ENCODE measurements around the gene TLCD2. TPM values are rescaled to one million over a fixed set of nuclear protein-coding genes. Genes with fewer than 3 reads are reported as not detected.

The TLCD2 gene
- total and polyA plus RNA-seq, 9 of the 15 experiments (the other 6 are each of a cell fraction or from before 2014, with no cell fraction given): 0.10 to 0.89 (median 0.58) TPM

DNA sequence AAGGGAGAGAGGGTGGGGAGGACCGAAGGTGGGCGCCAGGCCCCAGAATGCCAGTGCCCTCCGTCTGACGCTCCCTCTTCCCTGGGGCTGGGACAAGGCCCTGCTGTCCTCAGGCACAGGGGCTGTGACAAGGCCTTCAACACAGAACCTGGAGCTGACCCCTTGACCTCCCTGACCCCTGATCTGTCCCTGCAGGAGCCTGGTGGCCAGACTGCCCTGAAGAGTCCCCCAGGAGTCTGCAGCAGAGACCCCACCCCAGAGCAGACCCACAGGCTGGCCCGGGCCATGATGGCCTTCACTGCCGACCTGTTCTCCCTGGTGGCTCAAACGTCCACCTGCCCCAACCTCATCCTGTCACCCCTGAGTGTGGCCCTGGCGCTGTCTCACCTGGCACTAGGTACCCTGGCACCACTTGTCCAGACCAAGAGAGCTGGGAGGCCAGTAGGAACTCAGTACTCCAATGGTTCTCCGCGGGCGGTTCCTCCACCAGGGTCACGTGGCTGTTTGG is 35.4 kb upstream of the TLCD2 start:
- FAIRE-seq (no peak), DNase-seq (ENCODE audit: extremely low read depth in 1 of 4, low spot score in 3 of 4) (no peak), ATAC-seq (no peak)
- Histone ChIP-seq H3K79me2 (ENCODE audit: control insufficient read depth, insufficient read depth, low read length) (no peaks in the 10 kb centered on the region), H3K4me2 (ENCODE audit: insufficient read depth, low read length) (no peak overlapping the region), H3K27ac (ENCODE audit: extremely low read depth, low read depth, low read length) (no peak overlapping the region), H3K9me3 (replicated peaks; ENCODE audit: control insufficient read depth, insufficient read depth, low read depth, low read length) (no peaks in the 10 kb centered on the region), H4K20me1 (replicated peaks; ENCODE audit: control insufficient read depth, insufficient read depth, low read length) (no peaks in the 10 kb centered on the region), H3K27me3 (ENCODE audit: control insufficient read depth in 2 of 2, insufficient read depth in 2 of 2, low read length in 2 of 2) (peaks cover 5 to 12% of the 10 kb centered on the region in 2 experiments; a peak in 4 of 5 replicates), H3K9me1 (ENCODE audit: control insufficient read depth, insufficient read depth, low read length) (no peaks in the 10 kb centered on the region), H3K4me3 (no peak overlapping the region), H3K9ac (ENCODE audit: insufficient read depth in 1 of 2, low read depth in 2 of 2, low read length in 2 of 2) (peak overlapping the region in 1 of 2 experiments; percentile 45; a peak in 2 of 4 replicates), H3K36me3 (ENCODE audit: control insufficient read depth, insufficient read depth, low read length) (no peaks in the 10 kb centered on the region), H3K4me1 (replicated peaks in 1 of 2; ENCODE audit: control insufficient read depth in 2 of 2, insufficient read depth in 2 of 2, low read length in 2 of 2) (peaks cover 0 to 21% of the 10 kb centered on the region in 2 experiments; a peak in 2 of 5 replicates), H2AFZ (ENCODE audit: low read depth, low read length) (no peak overlapping the region)
- 57% methylated on average over 7 of the region's 12 CpGs for WGBS (ENCODE audit: insufficient coverage, low coverage, missing lambda C conversion rate)
- POLR2A ChIA-PET: no interaction called here
- in situ Hi-C loops (cut with MboI): no loop called here
- CTCF ChIA-PET (ENCODE audit: low intra/inter-chr PET ratio): no interaction called here
- intact Hi-C loops (cut with micrococcal nuclease): no loop called here
- no TSS peak for BruUV-seq (replicated peaks)
- TF ChIP-seq BRF1 (IDR thresholded peaks at IDR 0.05; ENCODE audit: borderline replicate concordance, extremely low read depth, insufficient read length): no peak
- TF ChIP-seq, protein P1, sequence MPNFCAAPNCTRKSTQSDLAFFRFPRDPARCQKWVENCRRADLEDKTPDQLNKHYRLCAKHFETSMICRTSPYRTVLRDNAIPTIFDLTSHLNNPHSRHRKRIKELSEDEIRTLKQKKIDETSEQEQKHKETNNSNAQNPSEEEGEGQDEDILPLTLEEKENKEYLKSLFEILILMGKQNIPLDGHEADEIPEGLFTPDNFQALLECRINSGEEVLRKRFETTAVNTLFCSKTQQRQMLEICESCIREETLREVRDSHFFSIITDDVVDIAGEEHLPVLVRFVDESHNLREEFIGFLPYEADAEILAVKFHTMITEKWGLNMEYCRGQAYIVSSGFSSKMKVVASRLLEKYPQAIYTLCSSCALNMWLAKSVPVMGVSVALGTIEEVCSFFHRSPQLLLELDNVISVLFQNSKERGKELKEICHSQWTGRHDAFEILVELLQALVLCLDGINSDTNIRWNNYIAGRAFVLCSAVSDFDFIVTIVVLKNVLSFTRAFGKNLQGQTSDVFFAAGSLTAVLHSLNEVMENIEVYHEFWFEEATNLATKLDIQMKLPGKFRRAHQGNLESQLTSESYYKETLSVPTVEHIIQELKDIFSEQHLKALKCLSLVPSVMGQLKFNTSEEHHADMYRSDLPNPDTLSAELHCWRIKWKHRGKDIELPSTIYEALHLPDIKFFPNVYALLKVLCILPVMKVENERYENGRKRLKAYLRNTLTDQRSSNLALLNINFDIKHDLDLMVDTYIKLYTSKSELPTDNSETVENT (CRISPR knock-in tag; IDR thresholded peaks at IDR 0.05): no peak
- no peak for TF ChIP-seq STAT5B (CRISPR knock-in tag; IDR thresholded peaks at IDR 0.05)
- TF ChIP-seq, protein P2, sequence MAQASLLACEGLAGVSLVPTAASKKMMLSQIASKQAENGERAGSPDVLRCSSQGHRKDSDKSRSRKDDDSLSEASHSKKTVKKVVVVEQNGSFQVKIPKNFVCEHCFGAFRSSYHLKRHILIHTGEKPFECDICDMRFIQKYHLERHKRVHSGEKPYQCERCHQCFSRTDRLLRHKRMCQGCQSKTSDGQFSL (CRISPR knock-in tag; IDR thresholded peaks at IDR 0.05): no peak
- TF ChIP-seq, protein P2 (tag; IDR thresholded peaks at IDR 0.05): no peak
- TF ChIP-seq, protein P3, sequence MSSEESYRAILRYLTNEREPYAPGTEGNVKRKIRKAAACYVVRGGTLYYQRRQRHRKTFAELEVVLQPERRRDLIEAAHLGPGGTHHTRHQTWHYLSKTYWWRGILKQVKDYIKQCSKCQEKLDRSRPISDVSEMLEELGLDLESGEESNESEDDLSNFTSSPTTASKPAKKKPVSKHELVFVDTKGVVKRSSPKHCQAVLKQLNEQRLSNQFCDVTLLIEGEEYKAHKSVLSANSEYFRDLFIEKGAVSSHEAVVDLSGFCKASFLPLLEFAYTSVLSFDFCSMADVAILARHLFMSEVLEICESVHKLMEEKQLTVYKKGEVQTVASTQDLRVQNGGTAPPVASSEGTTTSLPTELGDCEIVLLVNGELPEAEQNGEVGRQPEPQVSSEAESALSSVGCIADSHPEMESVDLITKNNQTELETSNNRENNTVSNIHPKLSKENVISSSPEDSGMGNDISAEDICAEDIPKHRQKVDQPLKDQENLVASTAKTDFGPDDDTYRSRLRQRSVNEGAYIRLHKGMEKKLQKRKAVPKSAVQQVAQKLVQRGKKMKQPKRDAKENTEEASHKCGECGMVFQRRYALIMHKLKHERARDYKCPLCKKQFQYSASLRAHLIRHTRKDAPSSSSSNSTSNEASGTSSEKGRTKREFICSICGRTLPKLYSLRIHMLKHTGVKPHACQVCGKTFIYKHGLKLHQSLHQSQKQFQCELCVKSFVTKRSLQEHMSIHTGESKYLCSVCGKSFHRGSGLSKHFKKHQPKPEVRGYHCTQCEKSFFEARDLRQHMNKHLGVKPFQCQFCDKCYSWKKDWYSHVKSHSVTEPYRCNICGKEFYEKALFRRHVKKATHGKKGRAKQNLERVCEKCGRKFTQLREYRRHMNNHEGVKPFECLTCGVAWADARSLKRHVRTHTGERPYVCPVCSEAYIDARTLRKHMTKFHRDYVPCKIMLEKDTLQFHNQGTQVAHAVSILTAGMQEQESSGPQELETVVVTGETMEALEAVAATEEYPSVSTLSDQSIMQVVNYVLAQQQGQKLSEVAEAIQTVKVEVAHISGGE (CRISPR knock-in tag; IDR thresholded peaks at IDR 0.05): no peak
- no peak for TF ChIP-seq NR2F6 (CRISPR knock-in tag; IDR thresholded peaks at IDR 0.05)
- TF ChIP-seq SETDB1 (IDR thresholded peaks at IDR 0.05; ENCODE audit: low read length): no peak
- no peak for TF ChIP-seq ZNF384 (IDR thresholded peaks at IDR 0.05; ENCODE audit: low read depth, low read length)
- TF ChIP-seq FUS (optimal IDR thresholded peaks at IDR 0.05; ENCODE audit: low read depth, low read length): no peak
- TF ChIP-seq, protein P4, sequence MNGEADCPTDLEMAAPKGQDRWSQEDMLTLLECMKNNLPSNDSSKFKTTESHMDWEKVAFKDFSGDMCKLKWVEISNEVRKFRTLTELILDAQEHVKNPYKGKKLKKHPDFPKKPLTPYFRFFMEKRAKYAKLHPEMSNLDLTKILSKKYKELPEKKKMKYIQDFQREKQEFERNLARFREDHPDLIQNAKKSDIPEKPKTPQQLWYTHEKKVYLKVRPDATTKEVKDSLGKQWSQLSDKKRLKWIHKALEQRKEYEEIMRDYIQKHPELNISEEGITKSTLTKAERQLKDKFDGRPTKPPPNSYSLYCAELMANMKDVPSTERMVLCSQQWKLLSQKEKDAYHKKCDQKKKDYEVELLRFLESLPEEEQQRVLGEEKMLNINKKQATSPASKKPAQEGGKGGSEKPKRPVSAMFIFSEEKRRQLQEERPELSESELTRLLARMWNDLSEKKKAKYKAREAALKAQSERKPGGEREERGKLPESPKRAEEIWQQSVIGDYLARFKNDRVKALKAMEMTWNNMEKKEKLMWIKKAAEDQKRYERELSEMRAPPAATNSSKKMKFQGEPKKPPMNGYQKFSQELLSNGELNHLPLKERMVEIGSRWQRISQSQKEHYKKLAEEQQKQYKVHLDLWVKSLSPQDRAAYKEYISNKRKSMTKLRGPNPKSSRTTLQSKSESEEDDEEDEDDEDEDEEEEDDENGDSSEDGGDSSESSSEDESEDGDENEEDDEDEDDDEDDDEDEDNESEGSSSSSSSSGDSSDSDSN (IDR thresholded peaks at IDR 0.05; ENCODE audit: borderline replicate concordance in 1 of 2, low read depth in 2 of 2, low read length in 2 of 2): no peak
- TF ChIP-seq KAT8 (IDR thresholded peaks at IDR 0.05; ENCODE audit: low read depth): no peak
- no peak for TF ChIP-seq PTRF (tag; IDR thresholded peaks at IDR 0.05)
